ENCODE data around the gene PIGL. TPM values are rescaled to one million over a fixed set of nuclear protein-coding genes. Genes with fewer than 3 reads are reported as not detected.

The PIGL gene
- 16.2 to 20.2 TPM (median 18.0 TPM) in 5 replicates for total RNA-seq (2022; extraction: Qiagen RNA extraction)

GRCh38 chr17:16217002-16217635, at the start of gene PIGL:
Gene PIGL (plus strand): TSS chr17:16217210. CDS start chr17:16217227, 17 bp downstream.

DNA sequence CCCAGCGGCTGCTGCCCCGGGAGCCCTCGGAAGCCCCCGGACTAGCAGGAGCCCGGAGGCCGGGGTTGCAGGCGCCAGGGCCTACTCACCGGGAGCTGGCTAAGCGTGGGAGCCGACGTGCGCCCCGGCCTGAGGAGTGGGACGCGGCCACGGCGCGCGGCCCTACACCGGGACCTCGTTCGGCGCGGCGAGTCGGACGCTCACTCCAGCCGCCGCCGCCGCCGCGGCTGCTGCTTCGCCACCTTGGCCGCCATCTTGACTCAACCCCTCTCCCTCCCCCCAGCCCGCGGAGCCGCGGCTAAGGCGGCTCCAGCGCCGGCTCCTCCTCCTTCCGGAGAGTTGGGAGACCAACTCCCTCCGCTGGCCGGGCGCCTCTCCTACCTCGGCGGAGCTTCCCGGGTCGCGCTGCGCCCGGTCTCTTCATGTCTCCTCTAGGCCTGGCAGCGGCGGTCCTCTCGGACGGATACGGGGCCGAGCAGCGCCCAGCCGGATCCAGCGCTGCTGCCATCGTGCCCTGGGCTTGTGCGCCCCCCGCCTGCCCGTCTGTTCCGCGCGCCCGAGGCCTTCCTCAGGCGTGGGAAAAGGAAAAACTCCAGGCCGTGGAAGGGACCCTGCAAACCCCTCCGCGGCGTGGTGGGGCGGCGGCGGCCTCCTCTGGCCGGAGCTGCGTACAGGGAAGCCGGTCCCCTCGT, 1.6 kb upstream of the PIGL start, which contains the start of gene NCOR1:
NCOR1 (minus strand) TSS at position 262 of the 692 bp plus-strand sequence. CDS start 20,965 bp downstream, outside the sequence.

GRCh38 chr17:16353317-16354174, 136.5 kb downstream of the PIGL start, which contains the start of gene CENPV:
Gene CENPV (minus strand): TSS chr17:16353469. CDS start chr17:16353436, 33 bp downstream.

Other genes with a start within 250 kb of the PIGL start
- gene ZSWIM7, start 217.5 kb upstream of the PIGL start, total RNA-seq (2022; extraction: Qiagen RNA extraction), result 35.2 to 50.2 TPM (median 49.9 TPM) in 5 replicates
- gene TTC19, start 217.4 kb upstream of the PIGL start, total RNA-seq (2022; extraction: Qiagen RNA extraction), result 46.4 to 52.3 TPM (median 50.8 TPM) in 5 replicates
- gene NCOR1, start 1.7 kb upstream of the PIGL start, total RNA-seq (2022; extraction: Qiagen RNA extraction), result 62.3 to 104 TPM (median 70.0 TPM) in 5 replicates
- 114 to 160 TPM (median 157 TPM) in 5 replicates for gene CENPV, start 136.3 kb downstream of the PIGL start, total RNA-seq (2022; extraction: Qiagen RNA extraction)
- 1,797 to 2,428 TPM (median 1,988 TPM) in 5 replicates for gene UBB, start 163.9 kb downstream of the PIGL start, total RNA-seq (2022; extraction: Qiagen RNA extraction)
- gene TRPV2, start 198.4 kb downstream of the PIGL start, total RNA-seq (2022; extraction: Qiagen RNA extraction), result 0.20 to 0.55 TPM (median 0.40 TPM) in 5 replicates